Ishikawa (cell line): ENCODE data around the gene ADD1.

Experiments used
- CEBPB ChIP-seq: IDR thresholded peaks from 2 replicates; pipeline ENCODE4 v1.6.1; 2012
- CREB1 ChIP-seq: IDR thresholded peaks from 2 replicates; pipeline ENCODE4 v1.6.1; 2012; ENCODE audit warnings: low read depth
- EGR1 ChIP-seq: IDR thresholded peaks from 2 replicates; pipeline ENCODE4 v1.6.1; 2012
- EP300 ChIP-seq: IDR thresholded peaks from 2 replicates; pipeline ENCODE4 v1.6.1; 2012; ENCODE audit warnings: borderline replicate concordance
- FOXM1 ChIP-seq: IDR thresholded peaks from 2 replicates; pipeline ENCODE4 v1.6.1; 2012; ENCODE audit warnings: low read depth, borderline replicate concordance
- MAX ChIP-seq: IDR thresholded peaks from 2 replicates; pipeline ENCODE4 v1.6.1; 2012
- NFIC ChIP-seq: IDR thresholded peaks from 2 replicates; pipeline ENCODE4 v1.6.1; 2012
- RAD21 ChIP-seq: IDR thresholded peaks from 2 replicates; pipeline ENCODE4 v1.6.1; 2012; ENCODE audit warnings: low read depth
- REST ChIP-seq: IDR thresholded peaks from 2 replicates; pipeline ENCODE4 v1.6.1; 2012; ENCODE audit warnings: low read depth, mild to moderate bottlenecking
- TAF1 ChIP-seq: IDR thresholded peaks from 2 replicates; pipeline ENCODE4 v1.6.1; 2012; ENCODE audit warnings: low read depth, mild to moderate bottlenecking
- TCF12 ChIP-seq: IDR thresholded peaks from 2 replicates; pipeline ENCODE4 v1.6.1; 2012; ENCODE audit warnings: low read depth
- TEAD4 ChIP-seq: IDR thresholded peaks from 2 replicates; pipeline ENCODE4 v1.6.1; 2012
- USF1 ChIP-seq: IDR thresholded peaks from 2 replicates; pipeline ENCODE4 v1.6.1; 2012
- YY1 ChIP-seq: IDR thresholded peaks from 2 replicates; pipeline ENCODE4 v1.6.1; 2012; ENCODE audit warnings: low read depth
- ZBTB7A ChIP-seq: IDR thresholded peaks from 2 replicates; pipeline ENCODE4 v1.6.1; 2012; ENCODE audit warnings: low read depth

Gene ADD1

GRCh38 chr4:2971275-2971674 lies 127.6 kb downstream of the ADD1 start:
- TF ChIP-seq FOXM1 (no peak), TCF12 (no peak), YY1 (no peak), NFIC (no peak), CEBPB (no peak), EP300 (no peak), USF1 (no peak), ZBTB7A (no peak), RAD21 (no peak)

GRCh38 chr4:2977211-2978088 lies 133.8 kb downstream of the ADD1 start:
- TF ChIP-seq TCF12 (no peak), REST (no peak), USF1 (no peak), CEBPB (no peak), CREB1 (no peak), RAD21 (no peak), EP300 (no peak), MAX (no peak), NFIC (no peak), ZBTB7A (no peak), TAF1 (no peak), EGR1 (no peak), TEAD4 (no peak), FOXM1 (no peak), YY1 (no peak)
